GM04503 (cell line): ENCODE results near the gene MOB2.
"Not testable (repeated sequence)": the region's sequence is repeated elsewhere in the genome, so short reads cannot be mapped to it uniquely, and the experiment has no call there.

Experiments
- DNase-seq: peaks from one replicate; pipeline ENCODE4 v3.0.0-alpha.2; 2012; ENCODE audit warnings: low read depth

The MOB2 gene

GRCh38 chr11:1440066-1440465, 46.5 kb downstream of the MOB2 start:
- no peak for DNase-seq

- no peak for DNase-seq
Measured at GRCh38 chr11:1439341-1439740, 47.2 kb downstream of the MOB2 start.

GRCh38 chr11:1438967-1439330, 47.6 kb downstream of the MOB2 start:
- no peak for DNase-seq

- DNase-seq, result no peak
Measured at GRCh38 chr11:1438261-1438966, 48.2 kb downstream of the MOB2 start.

GRCh38 chr11:1437500-1437899, 49.1 kb downstream of the MOB2 start:
- DNase-seq, result no peak

GRCh38 chr11:1436468-1437039, 50.0 kb downstream of the MOB2 start:
- no peak for DNase-seq

GRCh38 chr11:1435820-1436467, 50.6 kb downstream of the MOB2 start:
- DNase-seq, result no peak

GRCh38 chr11:1435479-1435819, 51.1 kb downstream of the MOB2 start:
- DNase-seq, result not testable (repeated sequence)

GRCh38 chr11:1433977-1434640, 52.5 kb downstream of the MOB2 start:
- DNase-seq, result no peak

GRCh38 chr11:1433568-1433967, 53.0 kb downstream of the MOB2 start:
- no peak for DNase-seq

GRCh38 chr11:1428762-1429316, 57.7 kb downstream of the MOB2 start:
- no peak for DNase-seq

- no peak for DNase-seq
Measured at GRCh38 chr11:1425439-1425838, 61.1 kb downstream of the MOB2 start.

- no peak for DNase-seq
Measured at GRCh38 chr11:1425006-1425405, 61.6 kb downstream of the MOB2 start.

GRCh38 chr11:1423406-1423805, 63.2 kb downstream of the MOB2 start:
- not testable (repeated sequence) for DNase-seq

GRCh38 chr11:1422981-1423380, 63.6 kb downstream of the MOB2 start:
- no peak for DNase-seq

GRCh38 chr11:1422481-1422880, 64.1 kb downstream of the MOB2 start:
- no peak for DNase-seq

- DNase-seq, result no peak
Measured at GRCh38 chr11:1421291-1421690, 65.3 kb downstream of the MOB2 start.

- no peak for DNase-seq
Measured at GRCh38 chr11:1419811-1420210, 66.8 kb downstream of the MOB2 start.
